ENCODE results near the gene DNMBP. TPM values are rescaled to one million over a fixed set of nuclear protein-coding genes. Genes with fewer than 3 reads are reported as not detected.

The DNMBP gene
- total RNA-seq, 2 donors from 2014 or later: 38.4 to 53.5 TPM

DNA sequence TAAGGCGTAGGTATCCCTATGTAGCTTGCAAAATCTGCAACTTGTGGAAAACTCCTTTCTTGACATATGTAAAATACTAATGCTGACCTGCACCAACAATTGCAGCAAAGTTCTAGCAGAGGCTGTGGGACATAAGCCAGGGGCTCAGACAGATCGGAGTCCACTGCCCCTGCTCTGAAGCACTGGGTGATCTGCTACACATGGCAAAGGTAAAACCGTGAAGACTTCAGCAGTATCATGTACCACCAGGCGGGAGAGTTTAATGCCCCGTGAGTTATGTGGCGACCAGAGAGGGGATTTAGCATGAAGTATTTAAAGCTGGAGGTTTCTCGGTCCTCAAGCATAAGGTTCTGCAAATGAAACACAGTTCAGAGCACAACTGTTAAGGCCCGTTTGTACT, 150.9 kb downstream of the DNMBP start:
- intact Hi-C loops (cut with DNase I): no loop called here
- no peak for TF ChIP-seq CTCF (IDR thresholded peaks at IDR 0.05)
- H3K27ac ChIP-seq: no peak overlapping the region
- H3K9ac ChIP-seq (ENCODE audit: low read depth in 2 of 2, low read length in 2 of 2): no peak overlapping the region
- no peak for DNase-seq
- no peak overlapping the region for H3K4me3 ChIP-seq
- H3K9me3 ChIP-seq: no peaks in the 10 kb centered on the region
- H3K4me1 ChIP-seq: no peaks in the 10 kb centered on the region
- no peaks in the 10 kb centered on the region for H3K36me3 ChIP-seq
- H3K27me3 ChIP-seq: no peaks in the 10 kb centered on the region

DNA sequence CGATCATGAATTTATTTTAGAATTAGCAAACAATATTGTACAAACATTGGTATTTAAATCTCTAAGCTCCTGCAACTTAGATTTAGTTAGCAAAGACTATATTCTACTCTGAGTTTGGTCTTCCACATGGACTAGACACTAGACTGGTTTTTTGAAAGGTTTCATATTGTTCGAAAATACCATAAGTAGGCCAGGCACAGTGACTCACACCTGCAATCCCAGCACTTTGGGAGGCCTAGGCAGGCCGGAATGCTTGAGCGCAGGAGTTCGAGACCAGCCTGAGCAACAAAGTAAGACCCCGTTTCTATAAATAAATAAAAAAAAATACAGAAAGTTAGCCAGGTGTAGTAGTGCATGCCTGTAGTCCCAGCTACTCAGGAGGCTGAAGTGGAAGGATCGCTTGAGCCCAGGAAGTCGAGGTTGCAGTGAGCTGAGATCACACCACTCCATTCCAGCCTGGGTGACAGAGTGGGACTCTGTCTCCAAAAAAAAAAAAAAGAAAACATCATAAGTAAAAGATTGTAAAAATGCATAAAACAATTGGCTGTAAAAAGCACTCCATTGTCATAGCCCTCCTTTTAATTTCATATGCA, 154.2 kb downstream of the DNMBP start:
- no peak overlapping the region for H3K9ac ChIP-seq (ENCODE audit: low read depth in 2 of 2, low read length in 2 of 2)
- no peaks in the 10 kb centered on the region for H3K27me3 ChIP-seq
- no peak overlapping the region for H3K4me3 ChIP-seq
- no peak overlapping the region for H3K27ac ChIP-seq
- no peak for TF ChIP-seq CTCF (IDR thresholded peaks at IDR 0.05)
- H3K9me3 ChIP-seq: no peaks in the 10 kb centered on the region
- no peaks in the 10 kb centered on the region for H3K36me3 ChIP-seq
- no peak for DNase-seq
- intact Hi-C loops (cut with DNase I): no loop called here
- H3K4me1 ChIP-seq: no peaks in the 10 kb centered on the region

- intact Hi-C loops (cut with DNase I): no loop called here
- Histone ChIP-seq H3K4me3 (no peak overlapping the region), H3K36me3 (no peaks in the 10 kb centered on the region), H3K9me3 (no peaks in the 10 kb centered on the region), H3K9ac (ENCODE audit: low read depth in 2 of 2, low read length in 2 of 2) (no peak overlapping the region), H3K27me3 (no peaks in the 10 kb centered on the region), H3K27ac (no peak overlapping the region), H3K4me1 (no peaks in the 10 kb centered on the region)
- peak; percentile 16 for TF ChIP-seq CTCF (IDR thresholded peaks at IDR 0.05)
- no peak for DNase-seq
Measured at GRCh38 chr10:99854860-99855259, 154.9 kb downstream of the DNMBP start.

GRCh38 chr10:99853655-99854054, 156.1 kb downstream of the DNMBP start:
- Histone ChIP-seq H3K27ac (no peak overlapping the region), H3K4me3 (no peak overlapping the region), H3K27me3 (no peaks in the 10 kb centered on the region), H3K4me1 (no peaks in the 10 kb centered on the region), H3K36me3 (no peaks in the 10 kb centered on the region), H3K9me3 (no peaks in the 10 kb centered on the region), H3K9ac (ENCODE audit: low read depth in 2 of 2, low read length in 2 of 2) (no peak overlapping the region)
- DNase-seq: no peak
- intact Hi-C loops (cut with DNase I): no loop called here
- TF ChIP-seq CTCF (IDR thresholded peaks at IDR 0.05): no peak

GRCh38 chr10:99852481-99853213, 157.1 kb downstream of the DNMBP start:
- Histone ChIP-seq H3K9me3 (no peaks in the 10 kb centered on the region), H3K27ac (no peak overlapping the region), H3K36me3 (no peaks in the 10 kb centered on the region), H3K27me3 (no peaks in the 10 kb centered on the region), H3K4me1 (no peaks in the 10 kb centered on the region), H3K4me3 (no peak overlapping the region), H3K9ac (ENCODE audit: low read depth in 2 of 2, low read length in 2 of 2) (no peak overlapping the region)
- no peak for TF ChIP-seq CTCF (IDR thresholded peaks at IDR 0.05)
- DNase-seq: no peak
- intact Hi-C loops (cut with DNase I): no loop called here
